Liver (tissue), 9 donors: ENCODE results near the gene MIER3. TPM values are rescaled to one million over a fixed set of nuclear protein-coding genes. Genes with fewer than 3 reads are reported as not detected.

ENCODE experiments used
- DNase-seq: peaks from one replicate; pipeline ENCODE4 v3.0.0-alpha.2; 2017; ENCODE audit warnings: low spot score
- H3K27ac ChIP-seq, 2 donors: one replicate each; pipeline ENCODE4 v1.7.0; 2013; ENCODE audit warnings: inconsistent platforms in 2 of 2, low read length in 2 of 2, control low read depth in 1 of 2, low read depth in 1 of 2, mild to moderate bottlenecking in 1 of 2
- H3K27me3 ChIP-seq, 4 donors: one replicate each; pipeline versions ENCODE4 v1.6.1 to v1.7.0; 2013; ENCODE audit warnings: low read length in 3 of 4, inconsistent platforms in 1 of 4, mild to moderate bottlenecking in 1 of 4, moderate library complexity in 1 of 4; ENCODE audit not compliant: control insufficient read depth in 4 of 4, insufficient read depth in 4 of 4
- H3K36me3 ChIP-seq, 4 donors: one replicate each; pipeline versions ENCODE4 v1.6.1 to v1.7.0; 2013; ENCODE audit warnings: low read length in 3 of 4, mild to moderate bottlenecking in 3 of 4, low read depth in 1 of 4, moderate library complexity in 1 of 4; ENCODE audit not compliant: control insufficient read depth in 4 of 4, insufficient read depth in 3 of 4
- H3K4me1 ChIP-seq, 4 donors: one replicate each; pipeline versions ENCODE4 v1.6.1 to v1.7.0; 2013; ENCODE audit warnings: low read length in 3 of 4, mild to moderate bottlenecking in 3 of 4, moderate library complexity in 1 of 4; ENCODE audit not compliant: control insufficient read depth in 4 of 4, insufficient read depth in 4 of 4
- H3K4me3 ChIP-seq, 3 donors: one replicate each; pipeline versions ENCODE4 v1.6.1 to v1.7.0; 2013; ENCODE audit warnings: low read length in 3 of 3, control low read depth in 1 of 3, low read depth in 1 of 3, mild to moderate bottlenecking in 1 of 3
- H3K9ac ChIP-seq, 2 donors: one replicate each; pipeline ENCODE4 v1.7.0; 2013; ENCODE audit warnings: low read length in 2 of 2, mild to moderate bottlenecking in 2 of 2, moderate library complexity in 2 of 2, control low read depth in 1 of 2, low read depth in 1 of 2
- H3K9me3 ChIP-seq, 4 donors: one replicate each; pipeline versions ENCODE4 v1.6.1 to v1.7.0; 2013; ENCODE audit warnings: low read length in 3 of 4; ENCODE audit not compliant: control insufficient read depth in 4 of 4
- ATF3 ChIP-seq: IDR thresholded peaks from 2 replicates; pipeline ENCODE4 v1.6.1; 2016; ENCODE audit warnings: antibody characterized with exemption
- EGR1 ChIP-seq, 2 donors: IDR thresholded peaks; 2 replicates each; pipeline ENCODE4 v1.6.1; 2016 to 2018; ENCODE audit warnings: antibody characterized with exemption in 2 of 2, low read depth in 2 of 2
- FOXA1 ChIP-seq: IDR thresholded peaks from 2 replicates; pipeline ENCODE4 v1.6.1; 2016; ENCODE audit warnings: antibody characterized with exemption
- FOXA2 ChIP-seq: IDR thresholded peaks from 2 replicates; pipeline ENCODE4 v1.6.1; 2016; ENCODE audit warnings: antibody characterized with exemption
- GABPA ChIP-seq, 2 donors: IDR thresholded peaks in 1 of 2; conservative IDR thresholded peaks in 1 of 2; 2 replicates each; pipeline ENCODE4 v1.6.1; 2016; ENCODE audit warnings: antibody characterized with exemption in 2 of 2, mild to moderate bottlenecking in 1 of 2, moderate library complexity in 1 of 2
- HNF4A ChIP-seq, 2 donors: conservative IDR thresholded peaks; 2 replicates each; pipeline ENCODE4 v1.6.1; 2016; ENCODE audit warnings: antibody characterized with exemption in 2 of 2, mild to moderate bottlenecking in 2 of 2
- HNF4G ChIP-seq: IDR thresholded peaks from 2 replicates; pipeline ENCODE4 v1.6.1; 2016; ENCODE audit warnings: antibody characterized with exemption
- JUND ChIP-seq, 2 donors: IDR thresholded peaks; 2 replicates each; pipeline ENCODE4 v1.6.1; 2016; ENCODE audit warnings: antibody characterized with exemption in 2 of 2
- NR2F2 ChIP-seq: IDR thresholded peaks from 2 replicates; pipeline ENCODE4 v1.6.1; 2016; ENCODE audit warnings: antibody characterized with exemption
- RAD21 ChIP-seq, 2 donors: IDR thresholded peaks; 2 replicates each; pipeline ENCODE4 v1.6.1; 2016; ENCODE audit warnings: antibody characterized with exemption in 2 of 2, mild to moderate bottlenecking in 2 of 2
- REST ChIP-seq: IDR thresholded peaks from 2 replicates; pipeline ENCODE4 v1.6.1; 2016; ENCODE audit warnings: antibody characterized with exemption, mild to moderate bottlenecking
- RXRA ChIP-seq, 2 donors: IDR thresholded peaks; 2 replicates each; pipeline ENCODE4 v1.6.1; 2017 to 2018; ENCODE audit warnings: antibody characterized with exemption in 2 of 2, mild to moderate bottlenecking in 1 of 2
- SP1 ChIP-seq: IDR thresholded peaks from 2 replicates; pipeline ENCODE4 v1.6.1; 2018; ENCODE audit warnings: antibody characterized with exemption, mild to moderate bottlenecking
- TAF1 ChIP-seq: conservative IDR thresholded peaks from 2 replicates; pipeline ENCODE4 v1.6.1; 2016; ENCODE audit warnings: antibody characterized with exemption, mild to moderate bottlenecking
- YY1 ChIP-seq: IDR thresholded peaks from 2 replicates; pipeline ENCODE4 v1.6.1; 2016; ENCODE audit warnings: antibody characterized with exemption, mild to moderate bottlenecking
- WGBS: extraction: QIAGEN DNeasy Blood & Tissue Kit; methylation state at CpG from one replicate; pipeline ENCODE4 v1.1.7; 2013; 5-methylcytosine and 5-hydroxymethylcytosine counted together
- polyA plus RNA-seq, 2 donors: library from polyadenylated mRNA; stranded (reverse) in 1 of 2; unstranded in 1 of 2; fragments of 200-250 nt in 1 of 2; fragments of >200 nt in 1 of 2; fragmentation: Nextera tagmentation in 1 of 2; extraction: Ambion mirVana in 1 of 2; gene quantifications; one replicate each; pipeline versions ENCODE4 v1.2.1 to v1.2.3, GENCODE V29; 2013 to 2015
- total RNA-seq, 2 donors: library from RNA; depleted of rRNA; stranded (reverse); fragments of >200 nt; gene quantifications; one replicate each; pipeline ENCODE4 v1.2.3, GENCODE V29; 2014
- TF ChIP-seq, protein P1 (sequence below): fragments of 150-350 bp; IDR thresholded peaks from 2 replicates; pipeline ENCODE4 v1.5.1; 2017; ENCODE audit warnings: improper control_type of control experiment, low read depth, low read length; ENCODE audit not compliant: missing input control
- TF ChIP-seq, protein P2 (sequence below): IDR thresholded peaks from 2 replicates; pipeline ENCODE4 v1.6.1; 2016; ENCODE audit warnings: antibody characterized with exemption
- TF ChIP-seq, protein P3 (sequence below): IDR thresholded peaks from 2 replicates; pipeline ENCODE4 v1.6.1; 2016; ENCODE audit warnings: antibody characterized with exemption
- donor health status: healthy.
- donor health status: healthy.
- donor health status: healthy.
- donor health status: healthy.
- donor health status: healthy.

The MIER3 gene
- total and polyA plus RNA-seq, 4 donors, result 4.1 to 15.5 (median 8.1) TPM

DNA sequence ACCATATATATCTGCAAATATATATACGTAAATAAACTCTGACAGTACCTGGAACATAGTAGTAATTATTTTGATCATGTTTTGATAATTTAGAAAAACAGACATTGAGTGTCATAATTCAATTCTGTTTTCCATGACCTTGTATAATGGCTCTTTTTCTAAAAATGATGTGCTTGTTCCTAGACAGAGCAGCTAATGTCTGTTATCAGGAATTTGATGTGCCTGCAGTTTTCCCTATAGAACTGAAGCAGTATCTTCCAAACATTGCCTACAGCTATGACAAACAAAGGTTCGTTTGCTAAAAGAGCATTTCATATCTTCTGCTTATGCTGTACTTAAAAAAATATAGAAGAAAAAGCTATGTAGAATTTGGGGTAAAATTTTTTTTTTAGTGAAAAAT lies 37.2 kb downstream of the MIER3 start:
- no peaks in the 10 kb centered on the region for H3K9me3 ChIP-seq
- no peak overlapping the region for H3K9ac ChIP-seq
- no peak for DNase-seq
- no peaks in the 10 kb centered on the region for H3K36me3 ChIP-seq
- WGBS, result 94% methylated on average over 2 of the region's 2 CpGs
- no peak overlapping the region for H3K4me3 ChIP-seq
- TF ChIP-seq YY1, result no peak
- no peak for TF ChIP-seq FOXA1
- no peak for TF ChIP-seq HNF4G
- TF ChIP-seq EGR1 (IDR thresholded peaks at IDR 0.05; ENCODE audit: low read depth in 2 of 2), result no peak
- TF ChIP-seq TAF1, result no peak
- TF ChIP-seq RXRA (IDR thresholded peaks at IDR 0.05), result no peak
- no peak for TF ChIP-seq NR2F2
- TF ChIP-seq FOXA2, result no peak
- TF ChIP-seq RAD21 (IDR thresholded peaks at IDR 0.05), result no peak
- no peak for TF ChIP-seq GABPA (IDR thresholded peaks at IDR 0.05 in 1 of 2, conservative IDR thresholded peaks at IDR 0.05 in 1 of 2)
- no peak for TF ChIP-seq HNF4A (conservative IDR thresholded peaks at IDR 0.05)
- TF ChIP-seq, protein P1, sequence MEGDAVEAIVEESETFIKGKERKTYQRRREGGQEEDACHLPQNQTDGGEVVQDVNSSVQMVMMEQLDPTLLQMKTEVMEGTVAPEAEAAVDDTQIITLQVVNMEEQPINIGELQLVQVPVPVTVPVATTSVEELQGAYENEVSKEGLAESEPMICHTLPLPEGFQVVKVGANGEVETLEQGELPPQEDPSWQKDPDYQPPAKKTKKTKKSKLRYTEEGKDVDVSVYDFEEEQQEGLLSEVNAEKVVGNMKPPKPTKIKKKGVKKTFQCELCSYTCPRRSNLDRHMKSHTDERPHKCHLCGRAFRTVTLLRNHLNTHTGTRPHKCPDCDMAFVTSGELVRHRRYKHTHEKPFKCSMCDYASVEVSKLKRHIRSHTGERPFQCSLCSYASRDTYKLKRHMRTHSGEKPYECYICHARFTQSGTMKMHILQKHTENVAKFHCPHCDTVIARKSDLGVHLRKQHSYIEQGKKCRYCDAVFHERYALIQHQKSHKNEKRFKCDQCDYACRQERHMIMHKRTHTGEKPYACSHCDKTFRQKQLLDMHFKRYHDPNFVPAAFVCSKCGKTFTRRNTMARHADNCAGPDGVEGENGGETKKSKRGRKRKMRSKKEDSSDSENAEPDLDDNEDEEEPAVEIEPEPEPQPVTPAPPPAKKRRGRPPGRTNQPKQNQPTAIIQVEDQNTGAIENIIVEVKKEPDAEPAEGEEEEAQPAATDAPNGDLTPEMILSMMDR, result no peak
- TF ChIP-seq, protein P2, sequence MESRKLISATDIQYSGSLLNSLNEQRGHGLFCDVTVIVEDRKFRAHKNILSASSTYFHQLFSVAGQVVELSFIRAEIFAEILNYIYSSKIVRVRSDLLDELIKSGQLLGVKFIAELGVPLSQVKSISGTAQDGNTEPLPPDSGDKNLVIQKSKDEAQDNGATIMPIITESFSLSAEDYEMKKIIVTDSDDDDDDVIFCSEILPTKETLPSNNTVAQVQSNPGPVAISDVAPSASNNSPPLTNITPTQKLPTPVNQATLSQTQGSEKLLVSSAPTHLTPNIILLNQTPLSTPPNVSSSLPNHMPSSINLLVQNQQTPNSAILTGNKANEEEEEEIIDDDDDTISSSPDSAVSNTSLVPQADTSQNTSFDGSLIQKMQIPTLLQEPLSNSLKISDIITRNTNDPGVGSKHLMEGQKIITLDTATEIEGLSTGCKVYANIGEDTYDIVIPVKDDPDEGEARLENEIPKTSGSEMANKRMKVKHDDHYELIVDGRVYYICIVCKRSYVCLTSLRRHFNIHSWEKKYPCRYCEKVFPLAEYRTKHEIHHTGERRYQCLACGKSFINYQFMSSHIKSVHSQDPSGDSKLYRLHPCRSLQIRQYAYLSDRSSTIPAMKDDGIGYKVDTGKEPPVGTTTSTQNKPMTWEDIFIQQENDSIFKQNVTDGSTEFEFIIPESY, result no peak
- TF ChIP-seq REST, result no peak
- TF ChIP-seq ATF3, result no peak
- TF ChIP-seq, protein P3, sequence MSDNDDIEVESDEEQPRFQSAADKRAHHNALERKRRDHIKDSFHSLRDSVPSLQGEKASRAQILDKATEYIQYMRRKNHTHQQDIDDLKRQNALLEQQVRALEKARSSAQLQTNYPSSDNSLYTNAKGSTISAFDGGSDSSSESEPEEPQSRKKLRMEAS, result no peak
- no peak for TF ChIP-seq SP1
- no peak for TF ChIP-seq JUND (IDR thresholded peaks at IDR 0.05)
- H3K27ac ChIP-seq, result no peak overlapping the region
- H3K4me1 ChIP-seq, result peaks cover 4 to 30% (median 21%) of the 10 kb centered on the region in 4 donors
- H3K27me3 ChIP-seq, result no peaks in the 10 kb centered on the region

DNA sequence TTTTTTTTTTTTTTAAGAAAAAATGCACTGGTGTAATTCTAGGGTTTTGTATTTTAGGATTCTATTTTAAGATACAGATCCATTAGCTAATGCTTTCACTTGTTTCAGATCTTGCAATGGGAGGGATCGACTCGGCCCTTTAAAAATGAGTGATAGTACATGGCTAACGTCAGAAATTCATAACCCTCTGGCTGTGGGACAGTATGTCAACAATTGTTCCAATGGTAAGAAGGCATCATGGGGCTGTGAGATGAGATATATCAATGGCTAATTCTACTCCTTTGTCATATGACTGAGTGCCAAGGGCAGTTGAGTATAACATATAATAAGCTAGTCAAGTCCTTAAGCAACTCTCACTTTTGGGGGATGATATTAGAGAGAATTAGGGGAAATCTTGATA lies 38.2 kb downstream of the MIER3 start:
- no peak overlapping the region for H3K4me3 ChIP-seq

More for the DNA sequence above, 38.2 kb downstream of the MIER3 start:
- no peaks in the 10 kb centered on the region for H3K27me3 ChIP-seq
- no peaks in the 10 kb centered on the region for H3K9me3 ChIP-seq
- TF ChIP-seq FOXA1, result no peak
- no peak for TF ChIP-seq YY1
- no peak overlapping the region for H3K9ac ChIP-seq
- H3K36me3 ChIP-seq, result no peaks in the 10 kb centered on the region
- 92% methylated on average over 3 of the region's 3 CpGs for WGBS
- H3K4me1 ChIP-seq, result peaks cover 4 to 33% (median 21%) of the 10 kb centered on the region in 4 donors
- no peak for DNase-seq
- no peak overlapping the region for H3K27ac ChIP-seq
